Mononuclear cell (primary cell): Measurements from ENCODE around the gene SEMA3E. TPM values are rescaled to one million over a fixed set of nuclear protein-coding genes. Genes with fewer than 3 reads are reported as not detected.
"Not testable (repeated sequence)": the region's sequence is repeated elsewhere in the genome, so short reads cannot be mapped to it uniquely, and the experiment has no call there.

Experiments
- H3K27me3 ChIP-seq: 2 replicates; pipeline ENCODE4 v1.6.0; 2011; ENCODE audit warnings: low read length, control low read depth; ENCODE audit not compliant: insufficient read depth
- H3K4me1 ChIP-seq: 2 replicates; pipeline ENCODE4 v1.5.1; 2011; ENCODE audit warnings: mild to moderate bottlenecking, low read length, control low read depth; ENCODE audit not compliant: insufficient read depth
- H3K4me3 ChIP-seq: 2 replicates; pipeline ENCODE4 v1.5.1; 2011; ENCODE audit warnings: mild to moderate bottlenecking, low read length, moderate library complexity
- H3K9me3 ChIP-seq: 2 replicates; pipeline ENCODE4 v1.5.1; 2011; ENCODE audit warnings: low read depth, mild to moderate bottlenecking, control low read depth, low read length
- total RNA-seq: library from RNA; depleted of rRNA; stranded (reverse); fragments of >200 nt; gene quantifications from one replicate; pipeline ENCODE4 v1.2.3, GENCODE V29; 2012

SEMA3E gene
- total RNA-seq = not detected

DNA sequence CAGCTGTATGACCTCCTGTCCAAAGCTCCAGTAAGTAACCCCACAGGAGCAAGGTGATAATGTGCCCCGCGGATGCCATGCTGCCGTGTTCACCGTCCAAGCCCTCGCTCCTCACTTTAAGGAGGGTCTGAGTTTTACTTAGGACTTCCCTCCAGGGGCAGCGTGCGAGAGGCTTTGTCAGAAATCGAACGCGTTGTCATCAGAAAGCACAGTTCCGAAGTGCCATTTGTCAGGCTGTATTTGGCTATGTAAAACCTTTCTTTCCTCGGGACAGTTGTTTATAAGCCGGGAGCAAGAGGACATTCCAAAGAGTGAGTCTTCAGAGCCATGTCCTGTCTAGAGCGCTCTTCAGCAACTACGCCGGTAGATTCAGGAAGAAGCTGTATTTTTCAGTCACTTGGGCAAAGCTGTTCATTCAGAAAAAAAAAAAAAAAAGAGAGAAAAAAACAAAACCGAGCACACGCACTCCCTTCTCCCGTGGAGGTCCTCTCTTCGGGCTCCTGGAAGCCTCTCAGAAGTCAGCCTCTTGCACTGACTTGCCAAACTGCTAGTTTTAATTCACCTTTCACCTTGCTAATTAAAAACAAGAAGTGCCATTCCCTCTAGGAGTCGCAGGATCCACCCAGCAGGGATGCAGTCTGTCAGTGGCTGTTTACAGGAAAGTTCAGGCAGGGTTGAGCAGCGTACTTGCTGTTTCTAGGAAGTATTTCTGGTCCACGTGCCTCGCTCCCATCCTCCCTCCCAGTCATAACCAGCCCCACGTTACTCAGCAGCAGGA, at the start of gene SEMA3E:
SEMA3E (minus strand) TSS at position 676 of the 778 bp plus-strand sequence.
- Histone ChIP-seq H3K4me1 (no peaks in the 10 kb centered on the region), H3K9me3 (no peaks in the 10 kb centered on the region), H3K27me3 (peaks cover 8% of the 10 kb centered on the region), H3K4me3 (no peak within 1 kb of the TSS)

DNA sequence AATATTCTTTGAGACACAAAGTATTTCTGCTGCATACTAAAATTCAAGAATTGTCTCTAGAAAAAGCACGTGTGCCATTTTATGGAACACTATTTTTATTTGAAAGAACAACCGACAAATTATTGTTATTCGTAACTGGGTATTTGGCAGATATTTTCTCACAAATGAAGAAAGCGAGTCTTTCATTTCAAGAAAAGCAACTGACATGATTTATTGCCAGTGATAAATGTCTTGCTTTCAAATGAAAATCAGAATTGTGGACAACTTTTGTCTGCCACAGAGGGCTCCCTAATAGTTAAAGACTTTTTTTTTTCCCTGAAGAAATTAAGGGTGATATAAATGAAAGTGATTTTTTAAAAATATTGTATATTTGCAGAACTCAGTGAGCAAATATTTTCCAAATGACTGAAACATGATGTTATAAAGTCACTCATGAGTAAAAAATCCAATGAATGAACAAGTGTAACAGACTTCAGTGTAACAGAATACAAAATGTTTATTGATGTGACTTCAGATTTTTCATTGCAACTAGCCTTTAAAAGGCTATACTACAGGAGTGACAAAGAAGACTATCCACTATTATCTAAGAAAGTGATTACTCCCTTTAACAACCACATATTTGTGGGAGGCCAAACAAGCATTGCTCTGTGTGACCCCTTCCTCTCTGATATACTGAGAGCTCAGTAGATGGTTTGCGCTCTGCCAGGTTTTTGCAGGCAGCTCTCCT, 49.0 kb upstream of the SEMA3E start:
- Histone ChIP-seq H3K27me3 (no peaks in the 10 kb centered on the region), H3K4me1 (no peaks in the 10 kb centered on the region), H3K4me3 (no peak overlapping the region), H3K9me3 (no peaks in the 10 kb centered on the region)

- no peaks in the 10 kb centered on the region for H3K4me1 ChIP-seq
- no peaks in the 10 kb centered on the region for H3K9me3 ChIP-seq
- no peak overlapping the region for H3K4me3 ChIP-seq
- H3K27me3 ChIP-seq = no peaks in the 10 kb centered on the region
These were observed 47.2 kb upstream of the SEMA3E start for GRCh38 chr7:83696101-83696500.

DNA sequence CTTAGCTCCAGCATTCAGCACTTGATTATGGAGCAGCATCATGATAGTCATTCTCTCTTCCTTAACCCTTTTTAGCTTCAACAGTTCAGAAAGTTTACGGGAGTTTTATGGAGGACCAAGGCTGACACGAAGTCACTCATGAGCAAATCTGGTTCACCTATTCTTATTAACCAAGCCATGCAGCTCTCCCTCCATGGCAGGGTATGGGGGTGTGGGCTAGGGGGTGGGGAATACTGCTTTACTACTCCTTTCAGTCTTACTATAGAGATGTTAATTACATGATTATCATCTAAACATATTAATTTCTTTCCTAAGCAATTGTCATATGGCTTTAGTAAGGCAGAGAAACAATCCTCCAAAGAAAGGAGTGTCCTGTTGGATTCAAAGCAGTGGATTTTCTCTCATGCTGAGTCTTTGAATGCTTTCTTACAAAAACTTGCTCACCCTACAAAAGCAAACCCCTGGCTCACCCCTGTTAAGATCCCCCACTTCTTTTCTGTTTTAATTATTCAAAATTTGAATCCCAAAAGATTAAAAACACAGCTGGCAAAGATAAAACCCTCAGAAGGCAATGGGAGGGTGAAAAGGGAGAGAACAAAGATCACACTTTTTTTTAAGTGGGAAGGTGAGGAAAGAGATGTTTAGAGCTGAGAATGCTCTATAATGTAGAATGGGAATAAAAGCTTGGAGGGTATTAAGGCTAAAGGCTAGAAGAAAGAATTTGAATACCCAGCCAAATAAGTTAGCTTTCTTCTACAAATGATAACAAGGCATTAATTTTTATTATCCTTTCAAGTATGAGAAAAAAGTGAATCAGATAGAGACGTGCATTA, 46.4 kb upstream of the SEMA3E start:
- Histone ChIP-seq H3K27me3 (no peaks in the 10 kb centered on the region), H3K4me3 (no peak overlapping the region), H3K9me3 (no peaks in the 10 kb centered on the region), H3K4me1 (no peaks in the 10 kb centered on the region)

- H3K27me3 ChIP-seq = no peaks in the 10 kb centered on the region
- H3K4me3 ChIP-seq = no peak overlapping the region
- H3K9me3 ChIP-seq = no peaks in the 10 kb centered on the region
- no peaks in the 10 kb centered on the region for H3K4me1 ChIP-seq
These were observed 44.3 kb upstream of the SEMA3E start for GRCh38 chr7:83693256-83693655.

DNA sequence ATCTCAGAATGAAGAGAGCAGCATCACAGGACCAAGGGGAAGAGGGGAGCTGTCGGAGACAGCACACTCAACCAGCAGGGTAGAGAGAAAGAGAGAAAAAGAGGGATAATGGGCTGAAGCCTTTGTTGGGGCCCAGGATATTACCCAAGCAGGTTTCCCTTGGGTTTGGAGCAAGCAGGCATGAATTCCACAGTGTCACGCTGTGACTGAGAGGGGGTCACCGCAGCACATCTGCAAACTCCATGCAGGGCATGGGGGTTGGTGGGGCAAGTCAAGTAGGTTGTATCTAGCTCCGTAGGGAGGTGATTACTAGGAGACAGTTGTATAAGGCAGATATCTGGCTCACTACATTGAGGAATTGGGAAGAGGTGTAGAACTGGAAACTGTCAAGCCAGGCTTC, 42.2 kb upstream of the SEMA3E start:
- H3K4me1 ChIP-seq = no peaks in the 10 kb centered on the region
- H3K27me3 ChIP-seq = no peaks in the 10 kb centered on the region
- H3K4me3 ChIP-seq = no peak overlapping the region
- H3K9me3 ChIP-seq = no peaks in the 10 kb centered on the region

- no peaks in the 10 kb centered on the region for H3K27me3 ChIP-seq
These were observed 40.9 kb upstream of the SEMA3E start for GRCh38 chr7:83689855-83690254.

GRCh38 chr7:83686416-83686815, 37.5 kb upstream of the SEMA3E start:
- Histone ChIP-seq H3K27me3 (no peaks in the 10 kb centered on the region), H3K4me3 (no peak overlapping the region), H3K4me1 (no peaks in the 10 kb centered on the region), H3K9me3 (no peaks in the 10 kb centered on the region)

More at GRCh38 chr7:83689855-83690254, 40.9 kb upstream of the SEMA3E start:
- Histone ChIP-seq H3K9me3 (no peaks in the 10 kb centered on the region), H3K4me1 (no peaks in the 10 kb centered on the region), H3K4me3 (no peak overlapping the region)

GRCh38 chr7:83684928-83685327, 36.0 kb upstream of the SEMA3E start:
- Histone ChIP-seq H3K4me3 (no peak overlapping the region), H3K27me3 (no peaks in the 10 kb centered on the region), H3K9me3 (no peaks in the 10 kb centered on the region), H3K4me1 (no peaks in the 10 kb centered on the region)

DNA sequence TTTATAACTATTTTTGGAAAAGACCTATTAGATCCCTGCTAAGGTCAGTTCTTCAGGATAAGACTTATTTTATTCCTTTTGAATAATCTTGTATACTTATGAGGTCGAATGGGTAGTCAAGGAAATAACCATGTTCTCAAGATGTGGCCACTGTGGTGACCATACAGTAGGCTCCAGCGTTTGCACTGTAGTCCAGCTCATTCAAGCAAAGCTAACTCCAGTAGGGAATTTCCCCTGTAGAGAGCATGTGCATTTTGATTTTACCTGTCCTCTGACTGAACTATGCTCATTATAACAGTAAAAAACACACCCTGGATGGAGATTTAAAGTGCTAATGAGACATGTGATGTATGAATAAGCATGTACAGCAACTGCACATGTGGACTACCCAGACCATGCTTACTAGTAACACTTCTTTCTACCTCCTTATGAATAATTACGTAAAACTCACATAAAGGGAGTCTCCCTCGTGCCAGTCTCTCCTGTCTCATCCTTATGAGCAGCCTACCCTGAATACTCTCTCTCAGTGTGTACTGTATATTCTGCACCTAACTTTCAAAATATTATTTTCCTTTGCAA, 32.4 kb upstream of the SEMA3E start:
- H3K27me3 ChIP-seq = no peaks in the 10 kb centered on the region
- H3K9me3 ChIP-seq = no peaks in the 10 kb centered on the region
- no peak overlapping the region for H3K4me3 ChIP-seq
- no peaks in the 10 kb centered on the region for H3K4me1 ChIP-seq

DNA sequence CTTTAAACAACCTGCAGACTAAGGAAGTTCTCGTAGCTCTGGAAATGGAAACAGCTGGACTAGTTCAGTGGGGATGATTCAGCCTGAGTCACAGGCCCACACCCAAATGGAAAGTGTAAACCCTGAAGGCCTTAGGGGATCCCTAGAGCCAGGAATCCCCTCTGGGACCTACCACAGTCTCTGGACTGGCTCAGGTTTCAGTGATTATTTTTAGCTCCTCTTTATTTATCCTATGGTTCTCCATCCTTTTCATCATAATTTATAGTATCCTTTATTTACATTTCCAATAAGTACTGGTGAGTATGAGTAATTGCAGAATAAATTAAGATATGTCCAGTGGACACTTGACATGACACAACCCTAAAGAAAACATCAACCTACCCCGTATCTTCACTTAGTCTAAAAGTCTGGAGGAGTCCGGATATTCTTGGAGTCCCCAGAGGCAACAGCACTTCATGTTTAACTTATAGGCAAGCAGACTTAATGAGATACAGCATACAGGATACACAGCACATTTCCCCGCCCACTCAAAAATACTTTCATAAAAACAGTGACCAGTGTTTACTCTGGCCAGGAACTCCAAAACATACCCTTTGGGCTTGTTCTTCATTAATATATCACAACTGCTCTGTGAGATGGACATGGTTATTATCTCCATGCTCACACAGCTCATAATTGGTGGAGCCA, 28.4 kb upstream of the SEMA3E start:
- Histone ChIP-seq H3K4me1 (no peaks in the 10 kb centered on the region), H3K27me3 (no peaks in the 10 kb centered on the region), H3K4me3 (no peak overlapping the region), H3K9me3 (no peaks in the 10 kb centered on the region)

DNA sequence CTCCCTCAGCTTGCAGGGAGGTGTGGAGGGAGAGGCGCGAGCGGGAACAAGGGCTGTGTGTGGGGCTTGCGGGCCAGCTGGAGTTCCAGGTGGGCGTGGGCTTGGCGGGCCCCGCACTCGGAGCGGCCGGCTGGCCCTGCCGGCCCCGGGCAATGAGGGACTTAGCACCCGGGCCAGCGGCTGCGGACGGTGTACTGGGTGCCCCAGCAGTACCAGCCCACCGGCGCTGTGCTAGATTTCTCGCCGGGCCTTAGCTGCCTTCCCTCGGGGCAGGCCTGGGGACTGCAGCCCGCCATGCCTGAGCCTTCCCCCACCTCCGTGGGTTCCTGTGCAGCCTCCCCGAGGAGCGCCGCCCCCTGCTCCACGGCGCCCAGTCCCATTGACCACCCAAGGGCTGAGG, 24.4 kb upstream of the SEMA3E start:
- not testable (repeated sequence) for H3K27me3 ChIP-seq

GRCh38 chr7:83672157-83672556, 23.2 kb upstream of the SEMA3E start:
- Histone ChIP-seq H3K9me3 (no peaks in the 10 kb centered on the region), H3K4me3 (no peak overlapping the region), H3K4me1 (no peaks in the 10 kb centered on the region), H3K27me3 (no peaks in the 10 kb centered on the region)

More for the DNA sequence above, 24.4 kb upstream of the SEMA3E start:
- H3K9me3 ChIP-seq, H3K4me3 ChIP-seq, H3K4me1 ChIP-seq: not testable (repeated sequence)

DNA sequence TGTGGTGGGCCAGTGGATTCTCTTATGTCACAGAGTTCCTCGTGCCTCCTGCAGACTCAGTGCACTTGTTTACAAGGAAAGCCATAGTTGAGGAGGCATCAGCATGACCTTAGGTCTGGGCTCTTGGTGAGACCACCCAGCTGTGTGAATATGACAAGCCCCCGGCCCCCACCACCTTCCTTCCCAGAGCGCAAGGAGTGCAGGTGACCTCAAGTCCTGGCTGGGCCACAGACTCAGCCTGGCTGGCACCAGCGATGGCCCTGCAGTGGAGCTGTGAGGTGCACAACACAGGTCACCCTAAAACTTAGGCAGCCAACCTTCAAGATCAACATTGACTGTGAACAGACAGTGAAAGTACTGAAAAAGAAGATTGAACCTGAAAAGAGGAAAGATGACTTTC, 14.2 kb upstream of the SEMA3E start:
- no peaks in the 10 kb centered on the region for H3K4me1 ChIP-seq
- no peak overlapping the region for H3K4me3 ChIP-seq
- no peaks in the 10 kb centered on the region for H3K27me3 ChIP-seq
- H3K9me3 ChIP-seq = no peaks in the 10 kb centered on the region
